Right lobe of liver (tissue), 4 donors: Measurements from ENCODE around the gene PPP4C.
A peak's percentile ranks its signal among the peaks of the same experiment; 100 is the strongest.

ENCODE experiments used
- POLR2A ChIP-seq: fragments of 450-650 bp; IDR thresholded peaks from one replicate; pipeline ENCODE4 v1.6.1; 2017; ENCODE audit warnings: antibody characterized with exemption, mild to moderate bottlenecking
- TF ChIP-seq, protein P1 (sequence below), 4 donors: fragments of 200-600 bp in 3 of 4; fragments of 450-650 bp in 1 of 4; IDR thresholded peaks; one replicate each; pipeline versions ENCODE4 v1.5.1 to v1.8.0; 2016 to 2022; ENCODE audit warnings: antibody characterized with exemption in 4 of 4, mild to moderate bottlenecking in 2 of 4
- donor health status: DM: no; HTN: no; CAD: no.
- donor health status: DM: no; HTN: no; CAD: no.
- donor health status: DM: no; HTN: yes; CAD: no.

- TF ChIP-seq, protein P1, sequence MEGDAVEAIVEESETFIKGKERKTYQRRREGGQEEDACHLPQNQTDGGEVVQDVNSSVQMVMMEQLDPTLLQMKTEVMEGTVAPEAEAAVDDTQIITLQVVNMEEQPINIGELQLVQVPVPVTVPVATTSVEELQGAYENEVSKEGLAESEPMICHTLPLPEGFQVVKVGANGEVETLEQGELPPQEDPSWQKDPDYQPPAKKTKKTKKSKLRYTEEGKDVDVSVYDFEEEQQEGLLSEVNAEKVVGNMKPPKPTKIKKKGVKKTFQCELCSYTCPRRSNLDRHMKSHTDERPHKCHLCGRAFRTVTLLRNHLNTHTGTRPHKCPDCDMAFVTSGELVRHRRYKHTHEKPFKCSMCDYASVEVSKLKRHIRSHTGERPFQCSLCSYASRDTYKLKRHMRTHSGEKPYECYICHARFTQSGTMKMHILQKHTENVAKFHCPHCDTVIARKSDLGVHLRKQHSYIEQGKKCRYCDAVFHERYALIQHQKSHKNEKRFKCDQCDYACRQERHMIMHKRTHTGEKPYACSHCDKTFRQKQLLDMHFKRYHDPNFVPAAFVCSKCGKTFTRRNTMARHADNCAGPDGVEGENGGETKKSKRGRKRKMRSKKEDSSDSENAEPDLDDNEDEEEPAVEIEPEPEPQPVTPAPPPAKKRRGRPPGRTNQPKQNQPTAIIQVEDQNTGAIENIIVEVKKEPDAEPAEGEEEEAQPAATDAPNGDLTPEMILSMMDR (IDR thresholded peaks at IDR 0.05): peak in 1 of 4 donors; percentile 21
- TF ChIP-seq POLR2A: peak; percentile 84
Measured at GRCh38 chr16:30075503-30076275, at the start of gene PPP4C.
